Caco-2 (cell line): ENCODE data around the gene CTNNAL1. TPM values are rescaled to one million over a fixed set of nuclear protein-coding genes. Genes with fewer than 3 reads are reported as not detected.

Source experiments
- BruUV-seq: library from RNA; stranded (reverse); fragments of 400-500 nt; replicated peaks from 2 replicates; lab custom pipeline; 2021; lab: Mats Ljungman, UMichigan
- CTCF ChIA-PET: fragments of 300-600 bp; sonication (Branson Sonifier 250); formaldehyde crosslinking; loops from one replicate; lab custom pipeline; 2022; ENCODE audit warnings: antibody characterized with exemption; lab: Charles Lee
- POLR2A ChIA-PET: fragments of 300-600 bp; sonication (Branson Sonifier 250); formaldehyde crosslinking; loops from one replicate; lab custom pipeline; 2022; ENCODE audit warnings: antibody characterized with exemption; lab: Charles Lee
- DNase-seq, 2 experiments: peaks; one replicate each; pipeline versions ENCODE4 v3.0.0 to v3.0.0-alpha.2; 2020 to 2022
- H3K27me3 ChIP-seq: replicated peaks from 2 replicates; pipeline ENCODE4 v1.6.0; 2011; ENCODE audit warnings: low read length; ENCODE audit not compliant: control insufficient read depth, insufficient read depth
- H3K36me3 ChIP-seq: 2 replicates; pipeline ENCODE4 v1.5.1; 2011; ENCODE audit warnings: low read length; ENCODE audit not compliant: control insufficient read depth, insufficient read depth
- H3K4me1 ChIP-seq: fragments of 250-450 bp; sonication (Bioruptor Pico); 2 replicates; pipeline ENCODE4 v1.5.1; 2020; ENCODE audit warnings: mild to moderate bottlenecking
- H3K4me3 ChIP-seq: 2 replicates; pipeline ENCODE4 v1.5.1; 2011; ENCODE audit warnings: low read depth, mild to moderate bottlenecking, control low read depth, low read length
- H3K9me3 ChIP-seq: fragments of 250-450 bp; sonication (Bioruptor Pico); 2 replicates; pipeline ENCODE4 v1.5.1; 2020; ENCODE audit warnings: mild to moderate bottlenecking, moderate library complexity
- H3K27ac Mint-ChIP-seq: one replicate; pipeline ENCODE4 v1.8.0; 2022; ENCODE audit warnings: mixed read lengths; ENCODE audit not compliant: unreplicated experiment
- H3K27me3 Mint-ChIP-seq: one replicate; pipeline ENCODE4 v1.8.0; 2022; ENCODE audit warnings: mixed read lengths; ENCODE audit not compliant: insufficient read depth, unreplicated experiment
- H3K36me3 Mint-ChIP-seq: one replicate; pipeline ENCODE4 v1.8.0; 2022; ENCODE audit warnings: mild to moderate bottlenecking, mixed read lengths; ENCODE audit not compliant: insufficient read depth, unreplicated experiment
- H3K4me1 Mint-ChIP-seq: one replicate; pipeline ENCODE4 v1.8.0; 2022; ENCODE audit warnings: low read depth, mixed read lengths; ENCODE audit not compliant: unreplicated experiment
- H3K4me3 Mint-ChIP-seq: one replicate; pipeline ENCODE4 v1.8.0; 2022; ENCODE audit warnings: mild to moderate bottlenecking, moderate library complexity, mixed read lengths; ENCODE audit not compliant: unreplicated experiment
- H3K9me3 Mint-ChIP-seq: one replicate; pipeline ENCODE4 v1.8.0; 2022; ENCODE audit warnings: mixed read lengths; ENCODE audit not compliant: unreplicated experiment
- intact Hi-C: fragments of 100-400 bp; cut with micrococcal nuclease; formaldehyde crosslinking; loops from one replicate; pipeline ENCODE4 v1.10.0; 2022; ENCODE audit not compliant: unreplicated experiment
- total RNA-seq: library from RNA; stranded (reverse); gene quantifications from 2 replicates; pipeline ENCODE4 v1.2.3, GENCODE V29; 2022
- TF ChIP-seq, protein P1 (sequence below), 2 experiments: fragments of 200-600 bp in 1 of 2; IDR thresholded peaks; 1 replicate in 1 of 2; 2 replicates in 1 of 2; pipeline versions ENCODE4 v1.5.1 to v1.8.0; 2011 to 2022; ENCODE audit warnings: antibody characterized with exemption in 1 of 2, control low read depth in 1 of 2, inconsistent platforms in 1 of 2, low read depth in 1 of 2, low read length in 1 of 2, mild to moderate bottlenecking in 1 of 2, moderate library complexity in 1 of 2; ENCODE audit not compliant: insufficient read depth in 1 of 2, severe bottlenecking in 1 of 2, unreplicated experiment in 1 of 2

CTNNAL1 gene
- total RNA-seq, 1 experiment from 2014 or later, result 107 TPM

GRCh38 chr9:109028457-109028856, 15.2 kb upstream of the CTNNAL1 start:
- peaks cover 71% of the 10 kb centered on the region for H3K36me3 Mint-ChIP-seq
- H3K27ac Mint-ChIP-seq, result no peak overlapping the region
- Histone ChIP-seq H3K9me3 (no peaks in the 10 kb centered on the region), H3K4me3 (no peak overlapping the region), H3K36me3 (peaks cover 1% of the 10 kb centered on the region; the same call in 1 of the 2 replicates), H3K27me3 (no peaks in the 10 kb centered on the region), H3K4me1 (0 out of 2 replicates have a peak, but pooled peaks cover 5% of the 10 kb centered on the region)
- ChIA-PET POLR2A (interaction anchor here (0.5 kb wide), 1 partner anchor 1384 kb away, joined by 9 read pairs; no protein-coding TSS in a partner anchor), CTCF (no interaction called here)
- intact Hi-C loops, result no loop called here
- DNase-seq, result no peak
- TF ChIP-seq, protein P1, sequence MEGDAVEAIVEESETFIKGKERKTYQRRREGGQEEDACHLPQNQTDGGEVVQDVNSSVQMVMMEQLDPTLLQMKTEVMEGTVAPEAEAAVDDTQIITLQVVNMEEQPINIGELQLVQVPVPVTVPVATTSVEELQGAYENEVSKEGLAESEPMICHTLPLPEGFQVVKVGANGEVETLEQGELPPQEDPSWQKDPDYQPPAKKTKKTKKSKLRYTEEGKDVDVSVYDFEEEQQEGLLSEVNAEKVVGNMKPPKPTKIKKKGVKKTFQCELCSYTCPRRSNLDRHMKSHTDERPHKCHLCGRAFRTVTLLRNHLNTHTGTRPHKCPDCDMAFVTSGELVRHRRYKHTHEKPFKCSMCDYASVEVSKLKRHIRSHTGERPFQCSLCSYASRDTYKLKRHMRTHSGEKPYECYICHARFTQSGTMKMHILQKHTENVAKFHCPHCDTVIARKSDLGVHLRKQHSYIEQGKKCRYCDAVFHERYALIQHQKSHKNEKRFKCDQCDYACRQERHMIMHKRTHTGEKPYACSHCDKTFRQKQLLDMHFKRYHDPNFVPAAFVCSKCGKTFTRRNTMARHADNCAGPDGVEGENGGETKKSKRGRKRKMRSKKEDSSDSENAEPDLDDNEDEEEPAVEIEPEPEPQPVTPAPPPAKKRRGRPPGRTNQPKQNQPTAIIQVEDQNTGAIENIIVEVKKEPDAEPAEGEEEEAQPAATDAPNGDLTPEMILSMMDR (IDR thresholded peaks at IDR 0.05; ENCODE audit: insufficient read depth in 1 of 2, low read depth in 1 of 2, low read length in 1 of 2, severe bottlenecking in 1 of 2, unreplicated experiment in 1 of 2), result no peak
- peaks cover 11% of the 10 kb centered on the region for H3K4me1 Mint-ChIP-seq
- H3K9me3 Mint-ChIP-seq, result no peaks in the 10 kb centered on the region
- H3K4me3 Mint-ChIP-seq, result no peak overlapping the region
- no peaks in the 10 kb centered on the region for H3K27me3 Mint-ChIP-seq
- no TSS peak for BruUV-seq

DNA sequence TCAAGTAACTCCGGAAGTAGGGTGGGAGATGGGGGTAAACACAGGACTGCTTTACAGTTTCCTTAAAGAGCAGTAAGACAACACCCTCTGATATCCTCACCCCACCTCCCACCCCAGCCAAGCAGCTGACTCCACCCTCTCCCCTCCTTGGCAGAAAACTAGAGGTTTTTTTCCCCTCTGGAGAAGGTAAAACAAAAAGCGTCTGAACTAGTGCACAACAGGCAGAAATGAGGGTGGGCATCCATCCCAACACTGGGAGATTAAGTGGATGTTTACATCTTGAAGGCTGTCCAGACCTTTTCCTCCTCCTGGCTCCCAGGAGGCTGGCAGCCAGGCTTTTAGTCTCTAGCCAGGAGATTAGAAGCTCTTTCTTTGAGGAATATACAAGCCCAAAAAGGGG, 13.9 kb upstream of the CTNNAL1 start:
- ChIA-PET CTCF (no interaction called here), POLR2A (no interaction called here)
- H3K4me3 ChIP-seq, result no peak overlapping the region
- Mint-ChIP-seq H3K4me3 (no peak overlapping the region), H3K9me3 (no peaks in the 10 kb centered on the region), H3K4me1 (peaks cover 19% of the 10 kb centered on the region), H3K27me3 (no peaks in the 10 kb centered on the region), H3K36me3 (peaks cover 76% of the 10 kb centered on the region), H3K27ac (no peak overlapping the region)
- BruUV-seq, result no TSS peak
- intact Hi-C loops, result no loop called here
- TF ChIP-seq, protein P1 (IDR thresholded peaks at IDR 0.05; ENCODE audit: insufficient read depth in 1 of 2, low read depth in 1 of 2, low read length in 1 of 2, severe bottlenecking in 1 of 2, unreplicated experiment in 1 of 2), result no peak
- no peaks in the 10 kb centered on the region for H3K27me3 ChIP-seq
- 0 out of 2 replicates have a peak, but pooled peaks cover 5% of the 10 kb centered on the region for H3K4me1 ChIP-seq
- peaks cover 1% of the 10 kb centered on the region; the same call in 1 of the 2 replicates for H3K36me3 ChIP-seq
- DNase-seq, result no peak
- no peaks in the 10 kb centered on the region for H3K9me3 ChIP-seq

DNA sequence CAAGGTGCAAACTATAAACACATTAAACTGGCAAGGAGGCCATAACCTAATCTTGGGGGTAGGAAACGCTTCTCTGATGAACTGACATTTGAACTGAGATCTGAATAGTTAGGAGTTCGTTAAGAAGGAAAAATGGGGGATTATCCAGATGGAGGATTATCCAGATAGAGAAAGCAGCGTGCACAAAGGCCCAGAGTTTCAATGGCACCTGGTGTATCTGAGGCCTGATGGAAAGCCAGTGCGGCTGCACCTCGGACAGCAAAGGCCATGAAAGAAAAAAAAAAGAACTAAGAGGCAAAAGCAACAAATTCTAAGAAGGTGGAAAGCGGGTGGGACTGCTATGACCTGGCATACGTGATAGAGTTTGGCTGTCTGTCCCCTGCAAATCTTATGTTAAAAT, 13.0 kb upstream of the CTNNAL1 start:
- no peaks in the 10 kb centered on the region for H3K27me3 Mint-ChIP-seq
- H3K9me3 ChIP-seq, result no peaks in the 10 kb centered on the region
- intact Hi-C loops, result no loop called here
- H3K27me3 ChIP-seq, result no peaks in the 10 kb centered on the region
- H3K4me3 Mint-ChIP-seq, result no peak overlapping the region
- H3K36me3 Mint-ChIP-seq, result peaks cover 72% of the 10 kb centered on the region
- H3K27ac Mint-ChIP-seq, result no peak overlapping the region
- CTCF ChIA-PET, result no interaction called here
- POLR2A ChIA-PET, result no interaction called here
- H3K36me3 ChIP-seq, result peaks cover 1% of the 10 kb centered on the region; the same call in 1 of the 2 replicates
- TF ChIP-seq, protein P1 (IDR thresholded peaks at IDR 0.05; ENCODE audit: insufficient read depth in 1 of 2, low read depth in 1 of 2, low read length in 1 of 2, severe bottlenecking in 1 of 2, unreplicated experiment in 1 of 2), result no peak
- peaks cover 19% of the 10 kb centered on the region for H3K4me1 Mint-ChIP-seq
- no peak overlapping the region for H3K4me3 ChIP-seq
- H3K9me3 Mint-ChIP-seq, result no peaks in the 10 kb centered on the region
- H3K4me1 ChIP-seq, result 0 out of 2 replicates have a peak, but pooled peaks cover 5% of the 10 kb centered on the region
- no TSS peak for BruUV-seq
- DNase-seq, result no peak
